Activated T-helper 17 cell treated with anti-CD3 and anti-CD28 coated beads, Interleukin-2, amount 50 U/mL, for 72 hours (primary cell): ENCODE measurements around the gene CHST8. TPM values are rescaled to one million over a fixed set of nuclear protein-coding genes. Genes with fewer than 3 reads are reported as not detected.
"Not testable (repeated sequence)": the region's sequence is repeated elsewhere in the genome, so short reads cannot be mapped to it uniquely, and the experiment has no call there.

ENCODE experiments used
- ATAC-seq: fragments of 150-1000 bp; cut with Tn5 transposase; replicated peaks from 2 replicates; pipeline ENCODE4 v1.10.0; 2021; ENCODE audit warnings: mild to moderate bottlenecking, moderate library complexity
- H3K27ac Mint-ChIP-seq: one replicate; pipeline ENCODE4 v1.8.0; 2022; ENCODE audit warnings: mixed read lengths
- H3K27me3 Mint-ChIP-seq: one replicate; pipeline ENCODE4 v1.8.0; 2022; ENCODE audit warnings: mixed read lengths
- H3K36me3 Mint-ChIP-seq: one replicate; pipeline ENCODE4 v1.8.0; 2022; ENCODE audit warnings: low read depth, mild to moderate bottlenecking, mixed read lengths
- H3K4me1 Mint-ChIP-seq: one replicate; pipeline ENCODE4 v1.8.0; 2022; ENCODE audit warnings: mixed read lengths
- H3K4me3 Mint-ChIP-seq: one replicate; pipeline ENCODE4 v1.8.0; 2022; ENCODE audit warnings: mild to moderate bottlenecking, mixed read lengths
- H3K9me3 Mint-ChIP-seq: one replicate; pipeline ENCODE4 v1.8.0; 2022; ENCODE audit warnings: mixed read lengths
- total RNA-seq, 2 donors: library from RNA; stranded (reverse); gene quantifications; one replicate each; pipeline ENCODE4 v1.2.3, GENCODE V29; 2022

Gene CHST8
- total RNA-seq, 2 donors from 2014 or later: not detected

GRCh38 chr19:33646306-33646705, 24.6 kb downstream of the CHST8 start:
- H3K4me1 Mint-ChIP-seq: no peaks in the 10 kb centered on the region
- no peak overlapping the region for H3K27ac Mint-ChIP-seq
- H3K4me3 Mint-ChIP-seq: no peak overlapping the region

GRCh38 chr19:33647146-33647545, 25.4 kb downstream of the CHST8 start:
- H3K4me3 Mint-ChIP-seq: no peak overlapping the region
- no peaks in the 10 kb centered on the region for H3K9me3 Mint-ChIP-seq
- no peak overlapping the region for H3K27ac Mint-ChIP-seq
- H3K36me3 Mint-ChIP-seq: no peaks in the 10 kb centered on the region
- no peak for ATAC-seq
- H3K27me3 Mint-ChIP-seq: peaks cover 12% of the 10 kb centered on the region
- H3K4me1 Mint-ChIP-seq: no peaks in the 10 kb centered on the region

More at GRCh38 chr19:33646306-33646705, 24.6 kb downstream of the CHST8 start:
- ATAC-seq: no peak
- Mint-ChIP-seq H3K9me3 (no peaks in the 10 kb centered on the region), H3K27me3 (peaks cover 12% of the 10 kb centered on the region), H3K36me3 (no peaks in the 10 kb centered on the region)

- Mint-ChIP-seq H3K9me3 (no peaks in the 10 kb centered on the region), H3K27ac (no peak overlapping the region), H3K27me3 (peaks cover 17% of the 10 kb centered on the region), H3K4me3 (peak overlapping the region; percentile 19), H3K36me3 (no peaks in the 10 kb centered on the region), H3K4me1 (no peaks in the 10 kb centered on the region)
- no peak for ATAC-seq
Measured at GRCh38 chr19:33649627-33650305, 28.0 kb downstream of the CHST8 start.

- no peak overlapping the region for H3K4me3 Mint-ChIP-seq
- H3K9me3 Mint-ChIP-seq: no peaks in the 10 kb centered on the region
- peaks cover 21% of the 10 kb centered on the region for H3K27me3 Mint-ChIP-seq
- H3K27ac Mint-ChIP-seq: no peak overlapping the region
- H3K4me1 Mint-ChIP-seq: no peaks in the 10 kb centered on the region
- H3K36me3 Mint-ChIP-seq: no peaks in the 10 kb centered on the region
- no peak for ATAC-seq
Measured at GRCh38 chr19:33653684-33654083, 31.9 kb downstream of the CHST8 start.

- no peak overlapping the region for H3K27ac Mint-ChIP-seq
- no peaks in the 10 kb centered on the region for H3K36me3 Mint-ChIP-seq
- H3K27me3 Mint-ChIP-seq: peaks cover 22% of the 10 kb centered on the region
- H3K9me3 Mint-ChIP-seq: no peaks in the 10 kb centered on the region
- H3K4me1 Mint-ChIP-seq: no peaks in the 10 kb centered on the region
- no peak overlapping the region for H3K4me3 Mint-ChIP-seq
- no peak for ATAC-seq
Measured at GRCh38 chr19:33654840-33655508, 33.2 kb downstream of the CHST8 start.

GRCh38 chr19:33659835-33660234, 38.1 kb downstream of the CHST8 start:
- no peak overlapping the region for H3K27ac Mint-ChIP-seq
- no peak overlapping the region for H3K4me3 Mint-ChIP-seq
- no peak for ATAC-seq
- H3K36me3 Mint-ChIP-seq: no peaks in the 10 kb centered on the region
- no peaks in the 10 kb centered on the region for H3K4me1 Mint-ChIP-seq
- no peaks in the 10 kb centered on the region for H3K9me3 Mint-ChIP-seq
- H3K27me3 Mint-ChIP-seq: peaks cover 17% of the 10 kb centered on the region

GRCh38 chr19:33660410-33661124, 38.8 kb downstream of the CHST8 start:
- peaks cover 12% of the 10 kb centered on the region for H3K27me3 Mint-ChIP-seq
- no peak overlapping the region for H3K27ac Mint-ChIP-seq
- H3K4me1 Mint-ChIP-seq: no peaks in the 10 kb centered on the region
- no peaks in the 10 kb centered on the region for H3K9me3 Mint-ChIP-seq
- no peaks in the 10 kb centered on the region for H3K36me3 Mint-ChIP-seq
- ATAC-seq: no peak
- no peak overlapping the region for H3K4me3 Mint-ChIP-seq

- no peak overlapping the region for H3K27ac Mint-ChIP-seq
- H3K9me3 Mint-ChIP-seq: no peaks in the 10 kb centered on the region
- ATAC-seq: no peak
- no peak overlapping the region for H3K4me3 Mint-ChIP-seq
- no peaks in the 10 kb centered on the region for H3K36me3 Mint-ChIP-seq
- H3K4me1 Mint-ChIP-seq: no peaks in the 10 kb centered on the region
- peaks cover 12% of the 10 kb centered on the region for H3K27me3 Mint-ChIP-seq
Measured at GRCh38 chr19:33661336-33661735, 39.6 kb downstream of the CHST8 start.

GRCh38 chr19:33662391-33663092, 40.8 kb downstream of the CHST8 start:
- no peak overlapping the region for H3K4me3 Mint-ChIP-seq
- H3K27ac Mint-ChIP-seq: no peak overlapping the region
- no peaks in the 10 kb centered on the region for H3K9me3 Mint-ChIP-seq
- peaks cover 8% of the 10 kb centered on the region for H3K27me3 Mint-ChIP-seq
- ATAC-seq: no peak
- no peaks in the 10 kb centered on the region for H3K4me1 Mint-ChIP-seq
- no peaks in the 10 kb centered on the region for H3K36me3 Mint-ChIP-seq

GRCh38 chr19:33663316-33663715, 41.6 kb downstream of the CHST8 start:
- H3K9me3 Mint-ChIP-seq, H3K27ac Mint-ChIP-seq, H3K36me3 Mint-ChIP-seq, ATAC-seq, H3K4me3 Mint-ChIP-seq, H3K4me1 Mint-ChIP-seq: not testable (repeated sequence)
- peaks cover 12% of the 10 kb centered on the region for H3K27me3 Mint-ChIP-seq

- no peak for ATAC-seq
- H3K36me3 Mint-ChIP-seq: no peaks in the 10 kb centered on the region
Measured at GRCh38 chr19:33664744-33665143, 43.0 kb downstream of the CHST8 start.

GRCh38 chr19:33665776-33666595, 44.2 kb downstream of the CHST8 start:
- ATAC-seq: no peak
- Mint-ChIP-seq H3K4me1 (no peaks in the 10 kb centered on the region), H3K27me3 (peaks cover 9% of the 10 kb centered on the region), H3K9me3 (no peaks in the 10 kb centered on the region), H3K4me3 (no peak overlapping the region), H3K27ac (no peak overlapping the region), H3K36me3 (no peaks in the 10 kb centered on the region)

More at GRCh38 chr19:33664744-33665143, 43.0 kb downstream of the CHST8 start:
- Mint-ChIP-seq H3K4me1 (no peaks in the 10 kb centered on the region), H3K9me3 (no peaks in the 10 kb centered on the region), H3K4me3 (no peak overlapping the region), H3K27ac (no peak overlapping the region), H3K27me3 (peaks cover 13% of the 10 kb centered on the region)

GRCh38 chr19:33667141-33667650, 45.4 kb downstream of the CHST8 start:
- no peak for ATAC-seq
- Mint-ChIP-seq H3K27me3 (peaks cover 9% of the 10 kb centered on the region), H3K27ac (no peak overlapping the region), H3K4me1 (no peaks in the 10 kb centered on the region), H3K36me3 (no peaks in the 10 kb centered on the region), H3K4me3 (no peak overlapping the region), H3K9me3 (no peaks in the 10 kb centered on the region)

GRCh38 chr19:33667881-33668280, 46.1 kb downstream of the CHST8 start:
- no peak for ATAC-seq
- H3K4me3 Mint-ChIP-seq: no peak overlapping the region
- peaks cover 15% of the 10 kb centered on the region for H3K27me3 Mint-ChIP-seq
- no peak overlapping the region for H3K27ac Mint-ChIP-seq
- H3K36me3 Mint-ChIP-seq: no peaks in the 10 kb centered on the region
- no peaks in the 10 kb centered on the region for H3K4me1 Mint-ChIP-seq
- no peaks in the 10 kb centered on the region for H3K9me3 Mint-ChIP-seq
